Activated CD4-positive, CD25-positive, alpha-beta regulatory T cell (primary cell): ENCODE data around the gene GP1BA.

Experiments used
- DNase-seq, 4 experiments: peaks; one replicate each; lab custom pipeline; 2025; lab: John Stamatoyannopoulos, UW

The GP1BA gene

GRCh38 chr17:4938688-4939545 lies 6.8 kb downstream of the GP1BA start:
- no peak for DNase-seq

DNA sequence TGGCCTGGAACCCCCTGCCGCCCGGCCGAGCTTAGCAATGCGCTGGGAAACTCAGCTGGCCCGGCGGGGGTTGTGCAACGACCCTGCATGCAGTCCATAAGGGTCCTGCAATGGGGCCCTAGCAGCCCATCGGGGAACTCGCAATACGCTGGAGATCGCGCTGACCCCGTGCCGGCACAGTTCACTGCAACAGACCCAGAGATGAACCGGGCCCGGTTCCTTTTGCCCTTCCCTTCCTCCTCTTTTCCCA lies 7.4 kb downstream of the GP1BA start:
- no peak for DNase-seq

GRCh38 chr17:4939796-4940554 lies 7.9 kb downstream of the GP1BA start, which contains the start of the genes RNF167 and SLC25A11:
TSS of gene RNF167 (plus strand) at chr17:4940268. CDS start at chr17:4940910, 642 bp downstream.
TSS of gene SLC25A11 (minus strand) at chr17:4940046. CDS start at chr17:4939910, 136 bp downstream.
- DNase-seq: peak; percentile 96 to 98 (median 97)

DNA sequence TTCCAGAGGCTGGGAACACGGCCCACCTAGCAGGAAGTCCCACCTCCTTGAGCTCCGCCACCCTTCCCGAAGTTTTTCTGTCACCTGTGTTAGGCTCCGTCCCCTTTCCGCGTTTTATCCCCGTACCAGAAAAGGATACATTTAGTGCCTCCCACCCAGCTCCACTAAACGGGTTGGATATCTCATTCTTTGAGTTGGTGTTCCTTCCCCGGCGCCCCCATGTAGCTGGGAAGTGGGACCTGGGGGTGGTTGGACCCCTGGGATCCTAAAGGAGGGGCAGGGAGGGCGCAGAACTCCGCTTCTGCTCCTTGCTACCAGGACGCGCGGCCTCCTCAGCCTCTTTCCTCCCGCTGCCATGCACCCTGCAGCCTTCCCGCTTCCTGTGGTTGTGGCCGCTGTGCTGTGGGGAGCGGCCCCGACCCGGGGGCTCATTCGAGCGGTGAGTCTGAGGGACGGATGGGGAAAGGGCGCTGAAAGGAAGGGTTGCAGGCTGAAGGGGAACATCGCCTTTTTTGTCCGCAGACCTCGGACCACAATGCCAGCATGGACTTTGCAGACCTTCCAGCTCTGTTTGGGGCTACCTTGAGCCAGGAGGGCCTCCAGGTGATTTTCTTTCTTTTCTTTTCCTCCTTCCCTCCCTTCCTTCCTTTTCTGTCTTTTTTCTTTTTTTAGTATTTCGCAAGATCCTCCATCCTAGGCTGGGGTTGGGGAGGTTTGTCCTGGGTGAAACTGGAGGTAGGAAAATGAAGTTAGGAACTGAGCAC lies 8.7 kb downstream of the GP1BA start:
- DNase-seq: peak in 1 of 4 experiments; percentile 19

DNA sequence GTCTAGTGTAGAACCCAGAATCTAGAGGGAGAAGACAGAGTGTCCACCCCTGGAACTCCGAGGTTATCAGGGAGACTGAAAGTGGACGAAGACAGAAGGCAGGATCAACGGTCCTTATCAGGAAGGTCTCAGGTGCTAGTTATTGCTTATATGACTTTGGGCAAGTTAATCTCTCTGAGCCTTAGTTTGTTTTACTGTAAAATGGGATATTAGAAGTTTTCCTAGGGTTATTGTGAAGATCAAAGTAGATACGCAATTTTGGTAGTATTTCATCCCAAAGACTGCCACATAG lies 9.2 kb downstream of the GP1BA start:
- DNase-seq: no peak

GRCh38 chr17:4942760-4943508 lies 10.9 kb downstream of the GP1BA start:
- no peak for DNase-seq

DNA sequence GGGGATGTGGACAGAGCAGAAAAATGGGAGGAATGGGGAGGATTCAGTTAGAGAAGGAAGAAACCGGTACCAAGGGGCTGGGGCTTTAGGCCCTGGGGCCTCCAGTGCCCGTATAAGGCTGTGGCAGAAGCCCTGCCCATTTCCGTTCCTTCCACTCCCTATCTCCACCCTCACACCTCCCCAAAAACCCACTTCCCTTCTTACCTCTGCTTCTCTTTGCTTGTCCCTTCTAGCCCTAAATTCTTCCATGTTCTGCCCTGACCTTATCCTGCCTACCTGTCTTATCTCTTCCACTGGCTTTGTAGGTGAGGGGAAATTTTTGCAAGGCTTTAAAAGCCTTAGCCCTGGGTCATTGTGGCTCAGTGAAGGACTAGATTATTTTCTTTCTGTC lies 12.1 kb downstream of the GP1BA start:
- peak in 1 of 4 experiments; percentile 15 for DNase-seq

DNA sequence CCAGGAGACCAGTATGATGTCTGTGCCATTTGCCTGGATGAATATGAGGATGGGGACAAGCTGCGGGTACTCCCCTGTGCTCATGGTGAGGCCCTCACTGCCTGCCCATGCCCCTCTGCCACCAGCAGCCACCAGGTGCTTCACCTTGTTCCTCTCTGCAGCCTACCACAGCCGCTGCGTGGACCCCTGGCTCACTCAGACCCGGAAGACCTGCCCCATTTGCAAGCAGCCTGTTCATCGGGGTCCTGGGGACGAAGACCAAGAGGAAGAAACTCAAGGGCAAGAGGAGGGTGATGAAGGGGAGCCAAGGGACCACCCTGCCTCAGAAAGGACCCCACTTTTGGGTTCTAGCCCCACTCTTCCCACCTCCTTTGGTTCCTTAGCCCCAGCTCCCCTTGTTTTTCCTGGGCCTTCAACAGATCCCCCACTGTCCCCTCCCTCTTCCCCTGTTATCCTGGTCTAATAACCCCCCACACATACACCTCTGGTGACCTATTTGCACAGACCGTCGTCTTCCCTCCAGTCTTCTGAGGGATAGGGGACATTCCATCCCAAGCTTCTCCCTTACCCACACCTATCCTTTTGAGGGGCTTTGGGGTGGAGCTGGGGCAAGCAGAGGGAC lies 12.6 kb downstream of the GP1BA start:
- DNase-seq: no peak

GRCh38 chr17:4945176-4945943 lies 13.3 kb downstream of the GP1BA start:
- DNase-seq: peak; percentile 50 to 67 (median 58)

DNA sequence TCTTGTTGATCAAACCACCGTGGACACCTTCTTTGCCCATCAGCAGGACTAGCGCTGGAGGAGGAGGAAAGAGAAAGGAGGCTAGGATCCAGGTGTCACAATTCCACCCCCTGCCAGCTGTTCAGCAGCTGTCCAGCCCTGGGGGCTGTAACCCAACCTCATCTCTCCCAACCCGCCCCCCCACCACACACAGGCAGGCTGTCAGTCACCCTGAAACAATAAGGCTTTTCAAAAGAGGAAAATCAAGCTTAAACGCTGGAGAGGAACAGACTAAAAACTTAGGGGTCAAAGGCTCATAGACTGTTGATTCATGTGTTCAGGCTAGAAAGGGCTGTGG lies 13.8 kb downstream of the GP1BA start:
- DNase-seq: no peak

- DNase-seq: no peak
These were observed 14.4 kb downstream of the GP1BA start for GRCh38 chr17:4946312-4946976.

GRCh38 chr17:4947010-4947410 lies 14.9 kb downstream of the GP1BA start:
- no peak for DNase-seq

GRCh38 chr17:4947411-4948165 lies 15.5 kb downstream of the GP1BA start:
- DNase-seq: peak; percentile 43 to 65 (median 54)

GRCh38 chr17:4948166-4948930 lies 16.3 kb downstream of the GP1BA start, which contains the start of gene PFN1:
TSS of gene PFN1 (minus strand) at chr17:4948530. CDS start at chr17:4948394, 136 bp downstream.
- peak; percentile 80 to 92 (median 84) for DNase-seq

DNA sequence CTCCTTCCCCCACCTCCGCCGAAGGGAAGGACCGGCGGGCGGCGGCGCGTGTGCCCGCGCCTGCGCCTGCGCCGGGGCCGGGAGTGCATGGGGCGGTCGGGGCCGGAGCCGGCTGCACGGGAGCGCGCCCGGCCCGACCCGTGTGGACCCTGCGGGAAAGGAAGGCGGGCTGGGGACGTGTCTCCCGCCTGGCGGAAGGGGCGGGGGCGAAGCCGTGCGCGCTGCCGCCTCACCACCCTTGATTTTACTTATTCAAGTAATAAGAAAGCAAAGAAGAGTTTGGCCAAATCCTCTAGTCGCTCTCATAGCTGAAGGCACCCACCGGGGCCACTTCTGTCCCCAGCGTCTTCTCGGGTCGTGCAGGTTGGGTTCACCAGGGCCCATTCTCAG lies 16.8 kb downstream of the GP1BA start:
- peak in 3 of 4 experiments; percentile 37 to 59 (median 48) for DNase-seq

DNA sequence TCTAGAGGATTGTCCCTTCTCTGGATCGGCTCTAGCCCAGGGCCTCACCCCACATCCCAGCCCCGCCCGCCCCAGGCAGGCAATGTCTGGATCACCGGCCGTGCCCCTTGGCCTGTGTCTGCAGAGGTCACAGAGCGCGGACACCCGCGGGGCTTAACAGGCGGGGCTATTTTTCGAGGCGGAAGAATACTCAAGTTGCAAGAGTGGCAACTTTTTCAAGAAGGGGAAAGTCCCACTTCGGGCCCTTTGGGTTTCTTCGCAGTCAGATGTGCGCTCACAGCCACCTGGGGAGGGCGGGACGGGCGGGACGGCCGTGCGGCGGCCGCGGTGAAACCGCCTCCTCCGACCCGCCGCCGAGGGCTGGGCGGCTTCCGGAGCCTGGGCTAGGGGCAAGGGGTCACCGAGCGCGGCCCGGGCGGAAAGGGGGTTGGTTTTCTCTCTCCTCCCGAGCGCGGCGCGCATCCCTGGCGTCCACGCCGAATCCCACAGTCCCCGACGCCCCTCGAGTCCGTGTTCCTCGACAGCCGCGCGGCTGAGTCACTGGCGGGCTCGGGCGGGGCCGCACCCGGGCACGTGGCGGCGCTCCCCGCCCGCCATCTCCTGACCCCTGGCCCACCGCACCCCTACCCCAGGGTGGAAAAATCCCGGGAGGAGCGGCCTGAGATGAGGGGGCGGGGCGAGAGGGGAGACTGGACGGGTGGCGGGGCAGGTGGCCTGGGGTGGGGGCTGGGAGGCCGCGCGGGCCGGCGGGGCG lies 17.4 kb downstream of the GP1BA start:
- peak; percentile 56 to 72 (median 62) for DNase-seq

DNA sequence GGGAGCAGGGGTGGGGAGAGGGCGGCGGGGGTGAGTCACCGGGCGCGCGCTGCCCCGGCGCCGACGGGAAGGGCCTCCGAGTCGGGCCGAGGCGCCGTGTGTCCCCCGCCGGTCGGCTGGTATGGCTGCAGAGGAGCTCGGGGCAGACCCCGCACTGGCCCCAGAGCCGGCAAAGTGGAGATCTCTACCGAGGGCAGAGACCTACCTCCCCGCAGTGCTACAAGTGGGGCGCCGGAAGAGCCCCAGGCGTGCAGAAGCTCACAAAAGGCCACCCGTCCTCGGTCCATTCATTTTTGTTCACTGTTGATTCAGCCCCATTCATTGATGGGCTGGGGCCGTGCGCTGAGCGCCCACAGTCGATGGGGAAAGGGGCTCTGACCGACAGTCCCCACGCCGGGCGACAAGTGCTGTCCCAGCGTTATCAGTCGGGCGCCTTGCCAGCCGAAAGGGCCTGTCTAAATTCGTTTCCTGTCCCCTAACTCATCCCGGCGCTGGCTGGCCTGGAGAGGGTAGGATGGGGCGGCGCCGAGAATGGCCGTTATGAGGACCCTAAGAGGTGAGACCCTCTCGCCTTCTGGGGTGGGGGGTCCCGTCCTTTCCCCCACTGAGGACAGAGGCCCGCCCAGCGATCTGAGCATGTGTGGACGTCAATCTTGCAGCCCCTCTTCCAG lies 18.1 kb downstream of the GP1BA start:
- peak in 2 of 4 experiments; percentile 48 to 61 for DNase-seq
